ENCODE data around the gene FIGN.

DNA sequence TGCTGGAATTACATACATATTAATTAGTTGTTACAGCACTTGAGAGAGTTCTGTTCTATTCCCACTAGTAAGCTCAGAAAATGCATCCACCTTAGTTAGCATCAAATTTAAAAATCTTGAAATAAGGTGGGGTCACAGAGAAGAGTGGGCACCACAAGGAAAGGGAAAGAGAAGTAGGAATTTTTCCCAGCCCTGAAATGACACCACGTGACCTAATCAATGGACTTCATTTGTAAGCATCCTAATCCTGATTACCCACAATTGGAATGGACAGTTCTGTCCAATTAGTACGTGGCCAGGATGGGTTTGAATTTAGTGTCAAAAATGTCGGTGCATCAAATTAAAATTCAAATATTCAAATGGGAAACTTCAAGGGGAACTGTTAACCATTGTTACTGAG, 186.8 kb downstream of the FIGN start:
- TF ChIP-seq EZH2 (IDR thresholded peaks at IDR 0.05; ENCODE audit: borderline replicate concordance, insufficient read depth, low read length, poor library complexity, severe bottlenecking) (no peak), EP300 (conservative IDR thresholded peaks at IDR 0.05; ENCODE audit: poor library complexity, severe bottlenecking) (no peak), TAF1 (IDR thresholded peaks at IDR 0.05; ENCODE audit: low read depth) (no peak), POLR2AphosphoS5 (IDR thresholded peaks at IDR 0.05) (no peak), RAD21 (conservative IDR thresholded peaks at IDR 0.05) (no peak), SMC3 (conservative IDR thresholded peaks at IDR 0.05; ENCODE audit: poor library complexity) (no peak), MXI1 (conservative IDR thresholded peaks at IDR 0.05; ENCODE audit: poor library complexity, severe bottlenecking) (no peak)
- TF ChIP-seq, protein P1, sequence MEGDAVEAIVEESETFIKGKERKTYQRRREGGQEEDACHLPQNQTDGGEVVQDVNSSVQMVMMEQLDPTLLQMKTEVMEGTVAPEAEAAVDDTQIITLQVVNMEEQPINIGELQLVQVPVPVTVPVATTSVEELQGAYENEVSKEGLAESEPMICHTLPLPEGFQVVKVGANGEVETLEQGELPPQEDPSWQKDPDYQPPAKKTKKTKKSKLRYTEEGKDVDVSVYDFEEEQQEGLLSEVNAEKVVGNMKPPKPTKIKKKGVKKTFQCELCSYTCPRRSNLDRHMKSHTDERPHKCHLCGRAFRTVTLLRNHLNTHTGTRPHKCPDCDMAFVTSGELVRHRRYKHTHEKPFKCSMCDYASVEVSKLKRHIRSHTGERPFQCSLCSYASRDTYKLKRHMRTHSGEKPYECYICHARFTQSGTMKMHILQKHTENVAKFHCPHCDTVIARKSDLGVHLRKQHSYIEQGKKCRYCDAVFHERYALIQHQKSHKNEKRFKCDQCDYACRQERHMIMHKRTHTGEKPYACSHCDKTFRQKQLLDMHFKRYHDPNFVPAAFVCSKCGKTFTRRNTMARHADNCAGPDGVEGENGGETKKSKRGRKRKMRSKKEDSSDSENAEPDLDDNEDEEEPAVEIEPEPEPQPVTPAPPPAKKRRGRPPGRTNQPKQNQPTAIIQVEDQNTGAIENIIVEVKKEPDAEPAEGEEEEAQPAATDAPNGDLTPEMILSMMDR (IDR thresholded peaks at IDR 0.05; ENCODE audit: poor library complexity, severe bottlenecking), result no peak
- TF ChIP-seq, protein P2, sequence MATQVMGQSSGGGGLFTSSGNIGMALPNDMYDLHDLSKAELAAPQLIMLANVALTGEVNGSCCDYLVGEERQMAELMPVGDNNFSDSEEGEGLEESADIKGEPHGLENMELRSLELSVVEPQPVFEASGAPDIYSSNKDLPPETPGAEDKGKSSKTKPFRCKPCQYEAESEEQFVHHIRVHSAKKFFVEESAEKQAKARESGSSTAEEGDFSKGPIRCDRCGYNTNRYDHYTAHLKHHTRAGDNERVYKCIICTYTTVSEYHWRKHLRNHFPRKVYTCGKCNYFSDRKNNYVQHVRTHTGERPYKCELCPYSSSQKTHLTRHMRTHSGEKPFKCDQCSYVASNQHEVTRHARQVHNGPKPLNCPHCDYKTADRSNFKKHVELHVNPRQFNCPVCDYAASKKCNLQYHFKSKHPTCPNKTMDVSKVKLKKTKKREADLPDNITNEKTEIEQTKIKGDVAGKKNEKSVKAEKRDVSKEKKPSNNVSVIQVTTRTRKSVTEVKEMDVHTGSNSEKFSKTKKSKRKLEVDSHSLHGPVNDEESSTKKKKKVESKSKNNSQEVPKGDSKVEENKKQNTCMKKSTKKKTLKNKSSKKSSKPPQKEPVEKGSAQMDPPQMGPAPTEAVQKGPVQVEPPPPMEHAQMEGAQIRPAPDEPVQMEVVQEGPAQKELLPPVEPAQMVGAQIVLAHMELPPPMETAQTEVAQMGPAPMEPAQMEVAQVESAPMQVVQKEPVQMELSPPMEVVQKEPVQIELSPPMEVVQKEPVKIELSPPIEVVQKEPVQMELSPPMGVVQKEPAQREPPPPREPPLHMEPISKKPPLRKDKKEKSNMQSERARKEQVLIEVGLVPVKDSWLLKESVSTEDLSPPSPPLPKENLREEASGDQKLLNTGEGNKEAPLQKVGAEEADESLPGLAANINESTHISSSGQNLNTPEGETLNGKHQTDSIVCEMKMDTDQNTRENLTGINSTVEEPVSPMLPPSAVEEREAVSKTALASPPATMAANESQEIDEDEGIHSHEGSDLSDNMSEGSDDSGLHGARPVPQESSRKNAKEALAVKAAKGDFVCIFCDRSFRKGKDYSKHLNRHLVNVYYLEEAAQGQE (IDR thresholded peaks at IDR 0.05; ENCODE audit: borderline replicate concordance), result no peak
